Tongue (tissue), 3 donors: Measurements from ENCODE around the gene ARHGEF37. TPM values are rescaled to one million over a fixed set of nuclear protein-coding genes. Genes with fewer than 3 reads are reported as not detected.

Experiments
- DNase-seq: peaks from one replicate; pipeline ENCODE4 v3.0.0-alpha.2; 2015
- small RNA-seq: library from RNA; depleted of rRNA; stranded (forward); fragments of <200 nt; gene quantifications from one replicate; pipeline ENCODE3, GENCODE V24; 2014; ENCODE audit warnings: low replicate concordance
- total RNA-seq: library from RNA; depleted of rRNA; stranded (reverse); fragments of >200 nt; gene quantifications from one replicate; pipeline ENCODE4 v1.2.3, GENCODE V29; 2014

Gene ARHGEF37
- total RNA-seq, 1 donor from 2014 or later = 5.5 TPM

- DNase-seq = no peak
Measured at GRCh38 chr5:149679876-149680809, 98.8 kb downstream of the ARHGEF37 start.

- DNase-seq = peak; percentile 6
Measured at GRCh38 chr5:149680810-149681221, 99.5 kb downstream of the ARHGEF37 start.

DNA sequence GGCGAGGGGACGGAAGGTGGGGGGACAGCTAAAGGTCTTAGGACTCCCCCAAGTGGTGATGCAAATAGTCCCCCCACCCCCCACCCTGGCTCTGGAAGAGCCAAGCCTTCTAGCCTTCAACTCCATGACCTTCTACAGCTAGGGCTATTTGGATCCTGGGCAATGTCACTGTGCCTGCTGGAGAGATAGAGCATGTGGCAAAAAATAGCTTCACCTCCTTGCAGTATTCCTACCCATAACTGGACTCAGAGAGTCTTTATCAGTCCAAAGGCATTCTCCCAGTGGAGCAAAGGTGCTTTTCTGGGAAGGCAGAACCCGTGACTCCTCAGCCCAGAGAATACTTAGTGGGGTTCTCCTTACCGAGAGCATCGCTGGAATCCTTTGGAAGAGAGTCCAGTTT, 100.0 kb downstream of the ARHGEF37 start:
- DNase-seq = no peak

DNA sequence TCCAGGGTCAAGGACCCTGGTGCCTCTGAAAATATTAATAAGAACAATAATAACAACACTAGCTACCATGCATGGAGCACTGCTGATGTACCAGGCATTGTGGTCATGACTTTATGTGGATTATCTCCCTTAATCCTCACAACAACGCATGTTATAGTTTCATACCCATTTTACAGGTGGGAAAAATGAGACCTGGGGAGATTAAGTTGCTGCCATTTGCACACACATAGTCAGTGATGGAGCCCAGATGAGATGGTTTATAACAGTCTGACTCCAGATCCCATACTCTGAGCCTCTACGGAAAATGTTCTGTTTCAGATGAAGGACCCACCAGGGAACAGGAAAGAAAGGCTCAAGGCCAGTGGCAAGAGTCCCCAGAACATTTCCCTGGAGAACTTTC, 100.6 kb downstream of the ARHGEF37 start:
- no peak for DNase-seq

GRCh38 chr5:149682532-149683075, 101.3 kb downstream of the ARHGEF37 start:
- DNase-seq = no peak

DNA sequence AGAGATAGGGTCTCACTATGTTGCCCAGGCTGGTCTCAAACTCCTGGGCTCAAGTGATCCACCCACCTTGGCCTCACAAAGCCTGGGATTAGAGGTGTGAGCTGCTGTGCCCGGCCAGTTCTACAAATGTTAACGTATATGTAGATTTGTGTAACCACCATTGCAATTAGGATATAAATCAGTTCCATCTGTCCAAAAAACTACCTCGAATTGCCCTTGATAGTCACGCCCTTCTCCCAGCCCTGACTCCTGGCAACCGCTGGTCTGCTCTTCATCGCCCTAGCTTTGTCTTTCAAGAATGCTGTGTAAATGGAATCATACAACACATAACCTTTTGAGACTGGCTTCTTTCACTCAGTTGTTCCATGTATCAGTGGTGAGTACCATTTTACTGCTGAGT, 102.7 kb downstream of the ARHGEF37 start:
- no peak for DNase-seq

DNA sequence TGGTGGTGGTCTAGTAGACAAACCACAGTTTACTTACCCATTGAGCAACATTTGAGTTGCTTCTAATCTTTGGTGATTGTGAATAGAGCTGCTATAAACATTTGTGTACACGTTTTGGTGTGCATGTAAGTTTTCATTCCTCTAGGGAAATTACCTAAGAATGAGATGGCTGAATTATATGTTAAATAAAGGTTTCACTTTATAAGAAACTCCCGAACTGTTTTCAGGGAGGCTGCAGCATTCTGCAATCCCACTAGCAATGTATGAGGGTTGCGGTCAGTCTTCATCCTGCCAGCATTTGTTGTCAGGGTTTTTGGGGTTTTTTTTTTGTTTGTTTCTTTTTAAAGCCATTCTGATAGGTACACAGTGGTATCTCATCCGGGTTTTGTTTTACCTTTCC, 103.1 kb downstream of the ARHGEF37 start:
- DNase-seq = no peak

Small RNA genes within 50 kb of the gene (small RNA-seq; reads per million reads assigned to genes)
- not detected for gene RNU6-588P

Other genes starting within 250 kb of the ARHGEF37 start
- gene GRPEL2, start 236.0 kb upstream of the ARHGEF37 start, total RNA-seq = 19.6 TPM
- 8.1 TPM for gene PCYOX1L, start 223.5 kb upstream of the ARHGEF37 start, total RNA-seq
- gene IL17B, start 202.2 kb upstream of the ARHGEF37 start, total RNA-seq = 56.1 TPM
- 340 TPM for gene CSNK1A1, start 30.1 kb upstream of the ARHGEF37 start, total RNA-seq
- gene PPARGC1B, start 148.8 kb downstream of the ARHGEF37 start, total RNA-seq = 10.8 TPM